GM15510 (cell line): Measurements from ENCODE around the gene RGR.

Experiments used
- POLR2A ChIP-seq: IDR thresholded peaks from 3 replicates; pipeline ENCODE4 v1.6.1; 2011; ENCODE audit warnings: borderline replicate concordance; ENCODE audit not compliant: insufficient read length; ENCODE audit errors: extremely low read depth

The RGR gene

GRCh38 chr10:84237199-84238051, 7.4 kb upstream of the RGR start:
- no peak for TF ChIP-seq POLR2A

GRCh38 chr10:84238909-84239308, 5.9 kb upstream of the RGR start:
- TF ChIP-seq POLR2A = no peak

- TF ChIP-seq POLR2A = no peak
Measured at GRCh38 chr10:84241185-84241790, 3.6 kb upstream of the RGR start, which contains the start of gene LRIT1. TSS of gene LRIT1 (minus strand) at chr10:84241546. CDS start at chr10:84241439, 107 bp downstream.

GRCh38 chr10:84243759-84244158, 1.1 kb upstream of the RGR start:
- TF ChIP-seq POLR2A = no peak

GRCh38 chr10:84247496-84247895, 2.6 kb downstream of the RGR start:
- TF ChIP-seq POLR2A = no peak

- TF ChIP-seq POLR2A = no peak
Measured at GRCh38 chr10:84248794-84249193, 3.9 kb downstream of the RGR start.

- TF ChIP-seq POLR2A = no peak
Measured at GRCh38 chr10:84254552-84255478, 10.0 kb downstream of the RGR start.

- TF ChIP-seq POLR2A = no peak
Measured at GRCh38 chr10:84256510-84257342, 11.9 kb downstream of the RGR start.

- TF ChIP-seq POLR2A = no peak
Measured at GRCh38 chr10:84257343-84258020, 12.6 kb downstream of the RGR start.

GRCh38 chr10:84258034-84258695, 13.3 kb downstream of the RGR start:
- TF ChIP-seq POLR2A = no peak

- no peak for TF ChIP-seq POLR2A
Measured at GRCh38 chr10:84261236-84261915, 16.5 kb downstream of the RGR start.

GRCh38 chr10:84262190-84262956, 17.5 kb downstream of the RGR start:
- no peak for TF ChIP-seq POLR2A
